SHP77 treated with DMSO at 0.1 percent for 48 hours (cell line): ENCODE results near the gene ESYT3.
"Not testable (repeated sequence)": the region's sequence is repeated elsewhere in the genome, so short reads cannot be mapped to it uniquely, and the experiment has no call there.

ENCODE experiments used
- DNase-seq: peaks from one replicate; lab custom pipeline; 2025; lab: John Stamatoyannopoulos, UW

ESYT3 gene

GRCh38 chr3:138461896-138462295 is 27.5 kb downstream of the ESYT3 start:
- no peak for DNase-seq

GRCh38 chr3:138463724-138464490 is 29.5 kb downstream of the ESYT3 start:
- DNase-seq, result no peak

GRCh38 chr3:138464491-138464860 is 30.1 kb downstream of the ESYT3 start:
- DNase-seq, result no peak

- DNase-seq, result no peak
Measured at GRCh38 chr3:138465451-138465850, 31.0 kb downstream of the ESYT3 start.

- no peak for DNase-seq
Measured at GRCh38 chr3:138465925-138466324, 31.5 kb downstream of the ESYT3 start.

GRCh38 chr3:138467931-138468330 is 33.5 kb downstream of the ESYT3 start:
- DNase-seq, result no peak

- DNase-seq, result no peak
Measured at GRCh38 chr3:138468451-138468850, 34.0 kb downstream of the ESYT3 start.

- no peak for DNase-seq
Measured at GRCh38 chr3:138468886-138469285, 34.5 kb downstream of the ESYT3 start.

- DNase-seq, result no peak
Measured at GRCh38 chr3:138469874-138470273, 35.5 kb downstream of the ESYT3 start.

- DNase-seq, result no peak
Measured at GRCh38 chr3:138470687-138471086, 36.3 kb downstream of the ESYT3 start.

- no peak for DNase-seq
Measured at GRCh38 chr3:138471481-138471880, 37.1 kb downstream of the ESYT3 start.

- no peak for DNase-seq
Measured at GRCh38 chr3:138472141-138472825, 37.9 kb downstream of the ESYT3 start.

- DNase-seq, result no peak
Measured at GRCh38 chr3:138473391-138473790, 39.0 kb downstream of the ESYT3 start.

GRCh38 chr3:138474163-138474562 is 39.7 kb downstream of the ESYT3 start:
- DNase-seq, result no peak

GRCh38 chr3:138476526-138476925 is 42.1 kb downstream of the ESYT3 start:
- no peak for DNase-seq

- DNase-seq, result no peak
Measured at GRCh38 chr3:138477120-138477519, 42.7 kb downstream of the ESYT3 start.

- DNase-seq, result no peak
Measured at GRCh38 chr3:138477801-138478200, 43.4 kb downstream of the ESYT3 start.

- no peak for DNase-seq
Measured at GRCh38 chr3:138479438-138479863, 45.0 kb downstream of the ESYT3 start.

- DNase-seq, result not testable (repeated sequence)
Measured at GRCh38 chr3:138484672-138485071, 50.3 kb downstream of the ESYT3 start.

- DNase-seq, result not testable (repeated sequence)
Measured at GRCh38 chr3:138486580-138486979, 52.2 kb downstream of the ESYT3 start.

GRCh38 chr3:138491971-138492370 is 57.6 kb downstream of the ESYT3 start:
- DNase-seq, result no peak

- DNase-seq, result no peak
Measured at GRCh38 chr3:138492980-138493675, 58.7 kb downstream of the ESYT3 start.
